Activated CD8-positive, alpha-beta memory T cell treated with anti-CD3 and anti-CD28 coated beads, Interleukin-2, amount 50 U/mL, for 24 hours (primary cell): ENCODE measurements around the gene ASIC1.

Source experiments
- DNase-seq: peaks from one replicate; pipeline ENCODE4 v3.0.0-alpha.2; 2020; ENCODE audit errors: extremely low read depth

Gene ASIC1

DNA sequence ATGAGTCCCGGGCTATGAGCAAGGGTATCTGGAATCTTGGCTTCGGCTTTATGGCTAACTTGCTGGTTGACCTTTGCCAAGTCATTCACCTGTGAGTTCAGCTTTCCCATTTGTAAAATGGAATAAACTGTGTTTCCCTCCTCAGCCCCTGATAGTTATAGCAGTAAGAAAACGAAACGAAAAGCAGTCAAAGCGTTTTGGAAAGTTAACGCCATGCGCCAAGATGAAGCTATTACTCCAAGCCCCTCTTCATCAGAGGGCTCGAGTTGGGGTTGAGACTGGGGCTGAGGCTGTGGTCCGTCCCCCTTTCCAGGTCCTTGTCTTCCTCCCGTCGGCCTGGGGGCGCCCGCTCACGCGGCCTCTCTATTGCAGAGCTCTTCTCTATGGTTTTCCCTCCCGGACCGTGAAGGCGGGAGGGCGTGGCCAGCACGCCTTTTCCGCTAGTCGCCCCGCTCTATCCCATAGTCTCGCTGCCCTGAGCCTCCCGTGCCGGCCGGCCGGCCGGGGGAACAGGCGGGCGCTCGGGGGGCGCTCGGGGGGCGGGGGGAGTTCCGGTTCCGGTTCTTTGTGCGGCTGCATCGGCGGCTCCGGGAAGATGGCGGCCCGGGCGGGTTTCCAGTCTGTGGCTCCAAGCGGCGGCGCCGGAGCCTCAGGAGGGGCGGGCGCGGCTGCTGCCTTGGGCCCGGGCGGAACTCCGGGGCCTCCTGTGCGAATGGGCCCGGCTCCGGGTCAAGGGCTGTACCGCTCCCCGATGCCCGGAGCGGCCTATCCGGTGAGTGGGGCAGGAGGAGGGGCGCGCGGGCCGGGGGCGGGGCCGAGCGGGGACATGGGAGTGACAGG, 27.6 kb downstream of the ASIC1 start, which contains the start of gene SMARCD1:
TSS of gene SMARCD1 (plus strand) at position 568 of the 840 bp plus-strand sequence. CDS start at position 596, 28 bp downstream.
- peak; percentile 68 for DNase-seq

DNA sequence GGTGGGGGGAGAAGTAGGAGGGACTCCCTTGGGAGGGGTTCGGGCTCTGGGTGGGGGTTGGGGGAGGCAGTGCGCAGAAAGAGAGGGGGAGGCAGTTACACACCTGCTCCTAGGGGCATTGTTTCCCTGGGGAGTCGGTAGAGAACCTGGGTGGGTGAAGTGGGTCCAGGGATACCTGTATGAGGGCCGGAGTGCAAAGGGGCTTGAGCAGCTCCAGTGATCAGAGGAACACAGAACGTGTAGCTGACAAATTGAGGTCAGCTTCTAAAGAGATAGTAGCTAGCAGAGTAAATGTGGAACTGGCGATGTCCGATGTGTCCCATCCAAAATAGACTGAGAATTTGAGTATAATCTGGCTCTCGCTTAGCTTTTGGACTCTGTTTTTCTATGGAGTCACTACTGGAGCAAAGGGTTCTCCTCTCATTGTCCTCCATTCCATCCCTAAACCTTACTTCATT, 28.2 kb downstream of the ASIC1 start:
- DNase-seq: no peak

DNA sequence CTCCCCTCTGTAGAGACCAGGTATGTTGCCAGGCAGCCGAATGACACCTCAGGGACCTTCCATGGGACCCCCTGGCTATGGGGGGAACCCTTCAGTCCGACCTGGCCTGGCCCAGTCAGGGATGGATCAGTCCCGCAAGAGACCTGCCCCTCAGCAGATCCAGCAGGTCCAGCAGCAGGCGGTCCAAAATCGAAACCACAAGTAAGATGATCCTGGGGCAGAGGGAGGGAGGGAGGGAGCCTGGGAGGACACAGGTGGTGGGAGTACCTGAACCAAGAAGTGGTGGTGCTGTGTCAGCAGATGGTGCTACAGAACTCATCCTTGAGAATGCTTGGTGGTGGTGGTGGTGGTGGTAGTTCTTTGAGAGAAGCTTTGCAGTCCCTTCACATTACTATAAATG, 28.8 kb downstream of the ASIC1 start:
- no peak for DNase-seq

DNA sequence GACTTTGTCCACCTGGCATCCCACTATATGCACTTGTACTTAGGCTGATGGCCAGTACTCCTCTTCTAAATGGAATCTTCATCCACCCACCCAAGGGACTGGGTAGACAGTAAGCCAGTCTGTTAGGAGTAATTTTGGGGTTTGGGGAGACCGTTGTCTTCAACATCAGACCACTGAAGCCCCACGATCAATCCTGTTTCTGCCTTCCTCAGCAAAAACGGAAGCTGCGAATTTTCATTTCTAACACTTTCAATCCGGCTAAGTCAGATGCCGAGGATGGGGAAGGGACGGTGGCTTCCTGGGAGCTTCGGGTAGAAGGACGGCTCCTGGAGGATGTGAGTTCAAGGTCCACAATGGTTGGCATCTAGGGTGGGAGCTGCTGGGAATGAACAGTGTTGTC, 29.8 kb downstream of the ASIC1 start:
- no peak for DNase-seq

DNA sequence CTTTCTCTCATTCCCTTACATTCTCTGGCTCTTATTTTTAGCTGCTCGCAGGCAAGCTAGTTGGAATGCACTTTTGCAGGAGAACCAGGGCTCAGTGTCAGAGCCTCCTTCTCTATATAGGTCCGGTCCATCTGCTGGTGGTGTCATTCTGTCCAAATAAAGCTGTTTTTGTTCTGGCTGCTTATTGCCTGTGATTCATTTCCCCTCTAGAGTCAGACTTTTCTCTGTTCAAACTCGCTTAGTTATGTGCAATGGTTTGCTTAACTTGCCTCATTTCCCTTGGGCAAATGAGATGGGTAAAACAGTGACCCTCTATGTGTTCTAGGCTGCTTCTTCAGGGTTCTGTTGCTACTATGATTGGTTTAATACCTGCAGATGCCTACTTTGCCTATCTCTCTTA, 30.6 kb downstream of the ASIC1 start:
- DNase-seq: no peak

DNA sequence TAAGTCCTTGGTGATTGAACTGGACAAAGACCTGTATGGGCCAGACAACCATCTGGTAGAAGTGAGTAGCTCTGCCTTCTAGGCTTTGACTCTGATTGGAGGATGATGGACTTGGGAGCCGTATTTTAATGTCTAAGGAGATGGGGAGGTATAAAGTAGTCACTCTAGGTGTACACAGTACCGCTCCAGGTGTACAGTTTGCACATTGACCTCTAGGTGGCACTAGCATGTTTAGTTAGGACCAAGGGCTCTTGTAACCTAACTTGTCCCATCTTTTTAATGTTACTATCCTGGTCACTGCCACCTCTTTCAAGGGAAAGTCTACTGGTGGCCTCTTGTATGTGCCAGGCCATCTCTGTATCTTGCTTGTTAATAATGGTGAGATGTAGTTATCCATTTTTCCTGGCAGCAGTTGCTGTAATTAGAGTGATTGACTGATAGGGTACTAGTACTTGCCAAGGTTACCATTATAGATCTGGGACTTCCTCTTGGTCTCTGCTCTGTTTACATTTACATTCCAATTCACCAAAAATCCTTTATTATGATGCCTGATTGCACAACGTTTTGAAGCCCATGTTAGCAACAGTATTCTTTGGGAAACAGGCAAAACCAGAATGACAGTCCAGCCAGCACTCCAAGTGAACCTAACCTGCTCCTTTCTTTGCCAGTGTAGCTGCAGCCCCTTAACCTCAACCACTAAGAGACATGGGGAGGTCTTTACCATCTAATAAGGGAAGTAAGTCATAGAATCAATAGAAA, 31.4 kb downstream of the ASIC1 start:
- DNase-seq: peak; percentile 23

DNA sequence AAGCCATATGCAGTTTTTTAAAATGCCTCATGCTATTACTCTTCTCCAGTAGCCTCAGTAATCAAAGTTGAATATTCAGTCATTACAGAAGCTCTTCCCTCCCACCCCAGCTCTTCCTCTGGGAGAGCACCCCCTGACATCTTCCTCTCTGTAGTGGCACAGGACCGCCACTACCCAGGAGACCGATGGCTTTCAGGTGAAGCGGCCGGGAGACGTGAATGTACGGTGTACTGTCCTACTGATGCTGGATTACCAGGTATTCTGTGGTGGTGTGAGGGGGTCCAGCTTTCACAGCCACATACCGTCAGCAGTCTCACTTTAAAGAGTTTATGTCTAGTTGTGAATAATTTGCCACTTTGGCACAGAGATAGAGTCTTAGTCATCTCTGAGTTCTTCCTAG, 32.3 kb downstream of the ASIC1 start:
- DNase-seq: no peak

DNA sequence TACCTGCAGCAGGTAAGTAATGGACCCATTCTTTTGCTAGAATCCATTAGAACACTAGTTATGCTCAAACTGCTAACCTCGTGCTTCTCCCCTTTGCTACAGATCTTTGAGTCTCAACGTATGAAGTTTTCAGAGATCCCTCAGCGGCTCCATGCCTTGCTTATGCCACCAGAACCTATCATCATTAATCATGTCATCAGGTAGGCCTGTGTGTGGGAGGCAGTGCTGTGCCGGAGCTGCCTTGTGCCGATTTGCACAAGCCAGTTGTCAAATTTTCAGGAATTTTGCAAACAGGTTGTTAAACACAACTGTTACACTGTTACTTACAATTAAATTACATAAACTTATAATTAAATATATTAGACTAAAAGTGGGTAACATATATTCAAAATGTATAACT, 33.0 kb downstream of the ASIC1 start:
- DNase-seq: no peak

DNA sequence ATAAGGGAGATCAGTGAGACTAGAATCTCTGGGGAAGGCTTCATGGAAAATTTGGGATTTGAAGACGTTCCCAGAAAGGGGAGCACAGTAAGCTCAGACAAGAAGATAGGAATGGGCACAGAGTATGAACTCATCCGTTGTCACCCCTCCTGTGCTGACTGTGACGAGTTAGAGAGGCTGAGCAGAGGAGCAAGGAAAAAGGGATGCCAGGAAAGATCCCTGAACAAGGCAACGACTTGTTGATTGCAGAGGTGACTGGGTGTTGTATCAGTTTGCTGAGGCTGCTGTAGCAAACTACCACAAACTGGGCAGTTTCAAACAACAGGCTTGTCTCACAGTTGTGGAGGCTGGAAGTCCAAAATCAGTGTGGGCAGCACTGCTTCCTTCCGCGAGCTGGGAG, 40.6 kb downstream of the ASIC1 start:
- DNase-seq: no peak

DNA sequence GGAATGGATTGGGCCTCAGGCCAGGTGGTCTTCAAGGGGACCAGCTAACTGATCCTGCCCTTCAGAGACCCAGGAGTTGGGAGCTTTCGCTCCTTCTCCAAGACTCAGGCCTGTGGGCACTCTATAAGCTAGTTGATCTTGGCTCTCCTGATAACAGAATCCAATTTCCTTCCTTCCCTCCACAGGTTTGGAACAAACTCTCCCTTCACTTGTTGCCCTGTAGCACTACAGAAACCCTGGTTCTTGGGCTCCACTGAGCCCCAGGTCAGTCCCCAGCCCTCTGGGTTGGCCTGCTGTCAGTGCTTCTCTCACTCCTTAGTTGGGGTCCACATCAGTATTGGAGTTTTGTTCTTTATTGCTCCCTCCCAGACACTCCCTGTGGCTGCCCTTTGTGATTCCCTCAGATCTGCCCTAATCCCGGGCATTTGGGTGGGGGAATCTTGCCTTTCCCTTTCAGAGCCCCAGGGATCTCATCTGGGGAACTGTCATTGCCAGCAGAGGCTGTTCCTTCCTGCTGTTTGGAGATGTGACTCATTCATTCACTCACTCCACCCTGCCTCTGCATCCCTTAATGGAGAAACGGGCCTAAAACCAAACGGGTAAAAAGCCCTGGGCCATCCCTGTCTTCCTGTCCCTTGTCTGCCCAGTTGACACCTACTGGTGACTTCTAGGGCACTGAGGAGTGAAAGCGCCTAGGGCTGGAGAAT, 42.1 kb downstream of the ASIC1 start:
- DNase-seq: no peak

DNA sequence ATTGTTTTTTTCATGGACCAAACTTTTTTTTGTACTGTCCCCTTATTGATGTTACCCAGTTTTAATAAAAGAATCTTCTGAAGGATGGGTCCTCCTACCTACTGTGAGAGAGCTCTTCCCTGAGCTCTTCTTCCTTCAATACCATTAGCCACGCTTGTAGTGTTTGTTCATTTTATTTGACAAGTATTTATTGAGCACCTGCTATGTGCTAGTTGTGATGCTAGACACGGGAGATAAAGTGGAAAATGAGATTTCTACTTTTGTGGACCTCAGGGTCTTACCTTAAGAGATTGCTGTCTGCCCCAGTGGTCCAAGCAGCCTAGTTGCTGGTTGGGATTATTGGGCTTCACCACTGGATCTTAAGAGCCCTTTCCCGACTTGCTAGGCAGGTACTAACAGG, 43.2 kb downstream of the ASIC1 start:
- no peak for DNase-seq

DNA sequence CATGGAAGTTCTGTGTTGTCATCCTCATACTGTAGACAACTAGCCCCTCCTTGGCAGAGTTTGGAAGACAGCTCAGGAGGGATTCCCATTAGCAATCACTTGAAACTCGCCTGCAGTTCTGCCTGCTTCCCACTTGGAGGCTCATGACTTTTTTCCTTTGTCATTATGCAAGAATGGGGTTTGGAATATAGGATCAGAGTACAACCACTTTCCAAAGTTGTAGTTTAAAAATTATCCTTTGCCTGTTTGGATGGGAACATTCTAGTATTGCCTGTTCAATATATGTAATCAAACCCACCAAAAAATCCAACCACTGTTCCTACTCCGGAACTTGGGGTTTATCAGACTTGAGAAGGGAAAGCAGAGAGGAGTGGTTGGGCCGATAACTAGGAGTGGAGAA, 44.3 kb downstream of the ASIC1 start:
- DNase-seq: no peak

DNA sequence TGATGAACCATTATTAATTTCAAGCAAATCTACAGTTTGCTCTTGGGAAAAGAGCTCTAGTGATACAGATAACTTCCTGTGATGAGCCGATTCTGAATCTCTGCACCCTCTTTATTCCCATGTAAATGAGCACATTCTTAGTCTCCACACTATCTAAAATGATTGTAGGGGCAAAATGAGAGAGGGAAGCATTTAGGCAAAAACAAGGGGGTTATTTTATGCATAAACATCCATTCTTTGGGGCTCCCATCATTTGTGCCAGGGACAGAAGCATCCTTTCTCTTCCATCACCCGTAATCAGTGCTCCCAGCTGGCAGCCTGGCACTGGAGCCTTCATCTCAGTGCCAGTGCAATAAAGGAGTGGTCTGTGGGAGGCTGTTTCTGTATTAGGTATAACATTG, 44.7 kb downstream of the ASIC1 start:
- DNase-seq: no peak

DNA sequence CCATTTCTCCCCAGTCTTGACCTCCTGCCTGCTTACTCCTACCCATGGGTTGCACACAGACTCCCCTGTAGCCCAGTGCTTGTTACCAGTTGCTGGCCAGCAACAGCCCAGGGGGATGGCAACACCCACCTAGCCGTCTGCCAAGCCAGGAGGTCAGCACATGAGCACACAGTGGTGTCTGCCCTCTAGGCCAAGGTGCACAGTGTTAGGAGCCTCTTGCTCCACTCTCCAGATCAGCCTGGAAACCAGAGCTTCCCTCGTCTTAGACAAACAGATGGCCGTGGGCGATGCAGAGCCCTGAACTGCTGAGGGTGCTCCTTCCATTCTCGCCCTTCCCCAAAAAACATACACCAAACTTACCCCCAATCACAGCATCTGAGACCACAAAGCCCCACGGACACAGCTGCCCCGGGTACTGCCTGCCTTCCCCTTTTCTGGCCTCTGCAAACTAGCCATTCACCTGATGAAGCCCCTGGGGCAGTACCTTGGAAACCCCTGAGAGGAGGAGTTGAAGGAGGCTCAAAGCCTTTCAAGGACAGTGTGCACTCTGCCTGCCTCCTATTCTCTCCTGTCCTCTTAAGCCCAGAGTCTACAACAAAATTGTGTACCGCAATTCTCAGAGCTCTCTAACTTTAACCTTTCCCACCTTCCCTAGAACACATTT, 45.4 kb downstream of the ASIC1 start:
- DNase-seq: no peak

DNA sequence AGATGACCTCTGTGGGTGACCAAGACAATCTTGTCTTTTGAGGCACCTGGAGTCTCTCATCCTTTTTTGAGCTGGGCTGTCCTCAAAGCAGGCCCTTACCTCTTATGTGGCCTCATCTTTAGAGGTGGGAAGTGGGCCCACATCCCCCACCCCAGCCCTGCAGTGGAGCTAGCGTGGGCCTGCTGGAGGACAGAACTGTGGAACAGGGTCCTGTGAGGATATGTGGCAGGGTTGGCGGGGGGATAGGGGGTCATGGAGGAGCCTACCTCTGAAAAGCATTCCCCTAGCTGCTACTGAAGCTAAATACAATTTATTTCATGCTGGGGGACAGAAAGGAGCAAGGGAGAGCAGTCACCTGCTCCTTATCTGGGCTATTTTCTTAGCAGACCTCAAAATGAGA, 46.0 kb downstream of the ASIC1 start:
- DNase-seq: no peak

DNA sequence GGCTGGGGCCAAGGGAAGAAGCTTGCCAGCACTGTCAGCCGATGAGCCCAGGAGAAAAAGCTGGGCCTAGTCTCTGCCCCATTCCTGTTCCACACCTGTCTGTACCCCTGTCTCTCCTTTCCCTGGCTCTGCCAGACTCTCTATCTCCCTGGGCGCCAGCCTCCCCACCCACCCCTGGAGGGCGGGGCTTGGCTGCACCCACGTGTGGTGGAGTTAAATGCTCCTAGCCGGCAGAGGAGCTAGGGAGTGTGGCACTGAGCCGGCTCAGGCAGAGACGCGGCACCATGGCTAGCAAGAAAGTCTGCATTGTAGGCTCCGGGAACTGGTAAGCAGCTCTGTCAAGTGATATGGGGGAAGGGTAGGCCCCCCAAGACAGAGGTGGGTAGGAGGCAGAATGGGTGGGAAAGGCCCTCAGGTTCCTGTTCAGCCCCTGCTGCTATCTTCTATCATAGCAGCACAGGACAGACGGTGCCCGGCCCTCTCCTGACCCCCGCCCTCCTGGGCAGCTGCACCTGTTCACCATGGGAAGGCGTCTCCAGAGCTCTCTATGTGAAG, 46.4 kb downstream of the ASIC1 start, which contains the start of gene GPD1:
TSS of gene GPD1 (plus strand) at position 242 of the 555 bp plus-strand sequence. CDS start at position 285, 43 bp downstream.
- no peak for DNase-seq

DNA sequence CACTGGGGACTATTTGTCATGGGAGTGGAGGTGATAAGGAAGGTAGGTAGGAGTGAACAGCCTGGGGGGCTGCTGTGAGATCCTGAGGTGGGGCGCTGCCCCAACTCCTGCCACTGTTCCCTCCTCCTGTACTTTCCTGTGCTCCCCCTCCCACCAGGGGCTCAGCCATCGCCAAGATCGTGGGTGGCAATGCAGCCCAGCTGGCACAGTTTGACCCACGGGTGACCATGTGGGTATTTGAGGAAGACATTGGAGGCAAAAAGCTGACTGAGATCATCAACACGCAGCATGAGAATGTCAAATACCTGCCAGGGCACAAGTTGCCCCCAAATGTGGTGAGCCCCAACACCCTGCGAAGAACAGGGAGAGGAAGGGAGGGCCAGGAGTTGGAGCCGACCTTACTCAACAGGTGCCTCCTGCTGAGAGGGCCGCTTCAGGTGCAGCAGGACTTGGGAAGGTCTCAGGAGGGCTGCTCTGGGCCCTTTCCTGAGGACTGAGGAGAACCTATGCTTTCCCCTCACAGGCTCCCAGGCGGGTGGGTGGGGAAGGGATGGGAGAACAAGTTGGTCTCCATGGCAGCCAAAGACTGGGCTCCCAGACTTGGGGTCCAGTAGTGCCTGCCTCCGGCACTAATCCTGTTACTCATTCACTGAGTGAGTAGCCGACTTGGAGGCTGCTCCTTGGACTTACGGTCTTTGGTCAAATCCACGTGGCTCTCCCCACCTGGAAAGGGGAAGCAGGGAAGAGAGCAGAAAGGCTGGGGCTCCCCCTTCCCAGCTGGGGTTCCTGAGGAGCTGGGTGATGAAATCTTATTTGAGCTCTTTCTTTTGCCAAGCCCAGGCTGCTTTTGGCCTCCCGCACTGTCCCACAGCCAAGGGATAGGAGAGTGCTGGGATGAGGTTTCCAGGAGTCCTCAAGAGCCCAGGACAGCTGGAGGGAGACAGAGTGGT, 47.3 kb downstream of the ASIC1 start:
- no peak for DNase-seq

DNA sequence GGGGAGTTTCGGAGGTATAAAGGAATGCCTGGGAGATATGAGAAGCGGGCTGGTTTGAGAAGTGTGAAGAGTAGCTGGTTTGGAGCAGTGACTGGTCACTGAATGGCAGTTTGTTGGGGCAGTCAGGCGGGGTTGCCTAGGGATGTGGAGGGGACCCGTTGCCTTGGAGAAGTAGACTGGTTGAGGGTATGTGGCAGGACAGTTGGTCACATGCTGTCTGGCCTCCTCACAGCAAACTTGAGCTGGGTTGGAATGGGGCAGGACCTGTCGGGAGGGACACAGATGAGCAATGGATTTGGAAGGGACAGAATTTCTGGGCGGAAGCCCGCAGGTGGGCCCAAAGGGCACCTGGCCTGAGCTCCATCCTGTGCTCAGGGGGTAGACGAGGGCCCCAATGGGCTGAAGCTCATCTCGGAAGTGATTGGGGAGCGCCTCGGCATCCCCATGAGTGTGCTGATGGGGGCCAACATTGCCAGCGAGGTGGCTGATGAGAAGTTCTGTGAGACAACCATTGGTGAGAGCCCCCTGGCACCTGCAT, 48.6 kb downstream of the ASIC1 start:
- no peak for DNase-seq

DNA sequence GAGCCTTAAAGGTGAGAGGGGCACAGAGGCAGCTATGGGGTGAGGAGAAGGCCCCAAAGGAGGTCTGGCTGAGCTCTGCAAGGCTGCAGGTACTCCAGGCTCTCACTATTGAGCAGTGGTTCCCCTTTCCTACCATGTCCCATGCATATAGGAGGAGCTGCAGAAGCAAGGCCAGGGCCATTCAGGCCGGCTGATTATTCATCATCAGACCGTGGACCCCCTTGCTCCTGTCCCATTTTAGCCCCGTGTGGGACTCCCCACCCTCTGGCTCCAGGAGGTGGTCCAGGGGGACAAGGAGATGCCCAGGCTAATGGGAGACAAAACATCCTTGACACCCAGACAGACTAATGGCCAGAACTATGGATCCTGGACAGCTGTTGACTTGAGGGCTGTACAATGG, 49.5 kb downstream of the ASIC1 start:
- DNase-seq: no peak
